Fibroblast of the aortic adventitia (primary cell): ENCODE data around the gene DMKN. TPM values are rescaled to one million over a fixed set of nuclear protein-coding genes. Genes with fewer than 3 reads are reported as not detected.
"Not testable (repeated sequence)": the region's sequence is repeated elsewhere in the genome, so short reads cannot be mapped to it uniquely, and the experiment has no call there.

Experiments
- DNase-seq: peaks from one replicate; pipeline ENCODE4 v3.0.0-alpha.2; 2010; ENCODE audit warnings: low read depth
- H3K4me3 ChIP-seq: 2 replicates; pipeline ENCODE4 v1.5.1; 2011; ENCODE audit warnings: low read depth, mild to moderate bottlenecking, control low read depth, low read length, moderate library complexity
- CTCF ChIP-seq: IDR thresholded peaks from 2 replicates; pipeline ENCODE4 v1.5.1; 2011; ENCODE audit warnings: mild to moderate bottlenecking, low read length, control low read depth, inconsistent platforms; ENCODE audit not compliant: insufficient read depth
- total RNA-seq: library from RNA; depleted of rRNA; stranded (reverse); fragments of >200 nt; gene quantifications from 2 replicates; pipeline ENCODE4 v1.2.3, GENCODE V29; 2012; ENCODE audit warnings: low replicate concordance

Gene DMKN
- total RNA-seq, 1 donor: 11.4 TPM

GRCh38 chr19:35466259-35466658 is 47.2 kb downstream of the DMKN start:
- no peak for TF ChIP-seq CTCF
- no peak overlapping the region for H3K4me3 ChIP-seq
- no peak for DNase-seq

- not testable (repeated sequence) for DNase-seq
Observed at GRCh38 chr19:35462956-35463355, 50.5 kb downstream of the DMKN start.

GRCh38 chr19:35462476-35462953 is 50.9 kb downstream of the DMKN start:
- no peak for DNase-seq
- no peak for TF ChIP-seq CTCF
- H3K4me3 ChIP-seq: no peak overlapping the region

More at GRCh38 chr19:35462956-35463355, 50.5 kb downstream of the DMKN start:
- H3K4me3 ChIP-seq: not testable (repeated sequence)

GRCh38 chr19:35461788-35462187 is 51.7 kb downstream of the DMKN start:
- H3K4me3 ChIP-seq, DNase-seq: not testable (repeated sequence)

GRCh38 chr19:35461060-35461459 is 52.4 kb downstream of the DMKN start:
- no peak for TF ChIP-seq CTCF
- no peak for DNase-seq
- no peak overlapping the region for H3K4me3 ChIP-seq

- no peak overlapping the region for H3K4me3 ChIP-seq
- no peak for TF ChIP-seq CTCF
- no peak for DNase-seq
Observed at GRCh38 chr19:35460608-35461007, 52.8 kb downstream of the DMKN start.

GRCh38 chr19:35459414-35460082 is 53.9 kb downstream of the DMKN start:
- TF ChIP-seq CTCF: no peak
- no peak for DNase-seq
- no peak overlapping the region for H3K4me3 ChIP-seq

GRCh38 chr19:35458731-35459391 is 54.6 kb downstream of the DMKN start:
- TF ChIP-seq CTCF: no peak
- no peak for DNase-seq
- no peak overlapping the region for H3K4me3 ChIP-seq
